HUES6 (cell line): ENCODE results near the gene NAT9.
A peak's percentile ranks its signal among the peaks of the same experiment; 100 is the strongest.

Experiments used
- H3K27ac ChIP-seq: 2 replicates; pipeline ENCODE4 v1.7.0; 2013; ENCODE audit warnings: low read depth, mild to moderate bottlenecking, low read length, inconsistent platforms
- H3K27me3 ChIP-seq: 2 replicates; pipeline ENCODE4 v1.6.1; 2013; ENCODE audit warnings: low read length; ENCODE audit not compliant: control insufficient read depth, insufficient read depth
- H3K36me3 ChIP-seq: 2 replicates; pipeline ENCODE4 v1.6.1; 2013; ENCODE audit warnings: low read length; ENCODE audit not compliant: control insufficient read depth, insufficient read depth
- H3K4me1 ChIP-seq: 2 replicates; pipeline ENCODE4 v1.6.1; 2013; ENCODE audit warnings: low read length; ENCODE audit not compliant: control insufficient read depth, insufficient read depth
- H3K4me3 ChIP-seq: 2 replicates; pipeline ENCODE4 v1.5.1; 2013; ENCODE audit warnings: low read depth, low read length
- H3K9ac ChIP-seq: one replicate; pipeline ENCODE4 v1.6.1; 2013; ENCODE audit warnings: mild to moderate bottlenecking, low read length
- H3K9me3 ChIP-seq: 2 replicates; pipeline ENCODE4 v1.6.1; 2013; ENCODE audit warnings: low read depth, low read length; ENCODE audit not compliant: control insufficient read depth, insufficient read depth

Gene NAT9

GRCh38 chr17:74776044-74776962, at the start of gene NAT9:
Gene NAT9, minus strand, starts transcription at chr17:74776345. Its CDS starts 647 bp downstream, at chr17:74775698.
- Histone ChIP-seq H3K9ac (peak within 1 kb of the TSS; percentile 84), H3K4me1 (peaks cover 12% of the 10 kb centered on the region; the same call in 1 of the 2 replicates), H3K27ac (0 out of 2 replicates have a peak within 1 kb of the TSS, but pooled peaks have one; percentile 60), H3K36me3 (peaks cover 37% of the 10 kb centered on the region), H3K9me3 (no peaks in the 10 kb centered on the region), H3K4me3 (peak within 1 kb of the TSS; percentile 90), H3K27me3 (no peaks in the 10 kb centered on the region)

- Histone ChIP-seq H3K27me3 (no peaks in the 10 kb centered on the region), H3K4me3 (no peak overlapping the region), H3K36me3 (peaks cover 14% of the 10 kb centered on the region; the same call in 1 of the 2 replicates), H3K27ac (no peak overlapping the region), H3K4me1 (no peaks in the 10 kb centered on the region), H3K9me3 (no peaks in the 10 kb centered on the region), H3K9ac (no peak overlapping the region)
Measured at GRCh38 chr17:74824961-74825627, 48.9 kb upstream of the NAT9 start.

- Histone ChIP-seq H3K36me3 (peaks cover 22% of the 10 kb centered on the region; the same call in 1 of the 2 replicates), H3K27ac (no peak overlapping the region), H3K9me3 (no peaks in the 10 kb centered on the region), H3K9ac (no peak overlapping the region), H3K4me1 (no peaks in the 10 kb centered on the region), H3K4me3 (no peak overlapping the region), H3K27me3 (no peaks in the 10 kb centered on the region)
Measured at GRCh38 chr17:74822939-74823367, 46.8 kb upstream of the NAT9 start.

- no peak overlapping the region for H3K9ac ChIP-seq
- H3K9me3 ChIP-seq = no peaks in the 10 kb centered on the region
- no peak overlapping the region for H3K4me3 ChIP-seq
- peaks cover 22% of the 10 kb centered on the region for H3K36me3 ChIP-seq
- H3K27me3 ChIP-seq = no peaks in the 10 kb centered on the region
- no peak overlapping the region for H3K27ac ChIP-seq
- H3K4me1 ChIP-seq = no peaks in the 10 kb centered on the region
Measured at GRCh38 chr17:74822335-74822938, 46.3 kb upstream of the NAT9 start.

GRCh38 chr17:74821655-74822334, 45.6 kb upstream of the NAT9 start:
- no peak overlapping the region for H3K4me3 ChIP-seq
- peaks cover 22% of the 10 kb centered on the region for H3K36me3 ChIP-seq
- no peaks in the 10 kb centered on the region for H3K9me3 ChIP-seq
- H3K9ac ChIP-seq = no peak overlapping the region
- H3K27ac ChIP-seq = no peak overlapping the region
- H3K27me3 ChIP-seq = no peaks in the 10 kb centered on the region
- no peaks in the 10 kb centered on the region for H3K4me1 ChIP-seq

GRCh38 chr17:74819801-74820436, 43.8 kb upstream of the NAT9 start:
- Histone ChIP-seq H3K9ac (no peak overlapping the region), H3K27ac (no peak overlapping the region), H3K27me3 (no peaks in the 10 kb centered on the region)

GRCh38 chr17:74818291-74818938, 42.3 kb upstream of the NAT9 start:
- Histone ChIP-seq H3K27ac (no peak overlapping the region), H3K4me3 (no peak overlapping the region), H3K27me3 (no peaks in the 10 kb centered on the region), H3K36me3 (peaks cover 18% of the 10 kb centered on the region), H3K4me1 (0 out of 2 replicates have a peak, but pooled peaks cover 3% of the 10 kb centered on the region), H3K9me3 (no peaks in the 10 kb centered on the region), H3K9ac (no peak overlapping the region)

More at GRCh38 chr17:74819801-74820436, 43.8 kb upstream of the NAT9 start:
- H3K36me3 ChIP-seq = peaks cover 22% of the 10 kb centered on the region
- H3K4me1 ChIP-seq = 0 out of 2 replicates have a peak, but pooled peaks cover 3% of the 10 kb centered on the region
- no peak overlapping the region for H3K4me3 ChIP-seq
- no peaks in the 10 kb centered on the region for H3K9me3 ChIP-seq

- H3K36me3 ChIP-seq = peaks cover 18% of the 10 kb centered on the region
- no peak overlapping the region for H3K4me3 ChIP-seq
- peaks cover 5% of the 10 kb centered on the region; the same call in 1 of the 2 replicates for H3K4me1 ChIP-seq
- H3K27ac ChIP-seq = no peak overlapping the region
- H3K9ac ChIP-seq = no peak overlapping the region
- no peaks in the 10 kb centered on the region for H3K9me3 ChIP-seq
- no peaks in the 10 kb centered on the region for H3K27me3 ChIP-seq
Measured at GRCh38 chr17:74816905-74817620, 40.9 kb upstream of the NAT9 start.

GRCh38 chr17:74815550-74816370, 39.6 kb upstream of the NAT9 start:
- no peak overlapping the region for H3K4me3 ChIP-seq
- peaks cover 14% of the 10 kb centered on the region for H3K36me3 ChIP-seq
- no peak overlapping the region for H3K9ac ChIP-seq
- no peak overlapping the region for H3K27ac ChIP-seq
- peaks cover 7% of the 10 kb centered on the region; the same call in 1 of the 2 replicates for H3K4me1 ChIP-seq
- no peaks in the 10 kb centered on the region for H3K27me3 ChIP-seq
- H3K9me3 ChIP-seq = no peaks in the 10 kb centered on the region
